GM12878 (cell line): ENCODE data around the gene TNFRSF1B. TPM values are rescaled to one million over a fixed set of nuclear protein-coding genes. Genes with fewer than 3 reads are reported as not detected.

Source experiments
- ATAC-seq: fragments of 200-7000 bp; cut with Tn5 transposase; 3 replicates; pipeline ENCODE4 v1.9.1; 2020; ENCODE audit warnings: mild to moderate bottlenecking, moderate library complexity
- BruUV-seq: library from RNA; stranded (reverse); fragments of 400-500 nt; replicated peaks from 2 replicates; lab custom pipeline; 2021; lab: Mats Ljungman, UMichigan
- CTCF ChIA-PET: fragments of 300-600 bp; sonication (Branson Sonifier 250); formaldehyde crosslinking; extraction: SDS; loops from one replicate; lab custom pipeline; 2021; ENCODE audit warnings: inconsistent platforms; lab: Yijun Ruan, JAX
- POLR2A ChIA-PET: fragments of 350-600 bp; formaldehyde crosslinking; extraction: SDS; loops from one replicate; lab custom pipeline; 2021; ENCODE audit warnings: inconsistent platforms; lab: Charles Lee
- RAD21 ChIA-PET: fragments of 300-600 bp; sonication (Branson Sonifier 250); formaldehyde crosslinking; loops from one replicate; lab custom pipeline; 2023; ENCODE audit warnings: antibody characterized with exemption; ENCODE audit not compliant: unreplicated experiment; lab: Charles Lee
- SMC1A ChIA-PET: fragments of 300-600 bp; sonication (Branson Sonifier 250); formaldehyde crosslinking; loops from one replicate; lab custom pipeline; 2023; ENCODE audit not compliant: unreplicated experiment, uncharacterized antibody; lab: Charles Lee
- DNase-seq: peaks from one replicate; pipeline ENCODE4 v3.0.0-alpha.2; 2011; ENCODE audit warnings: low read depth, low spot score
- FAIRE-seq: peaks from 3 replicates; lab custom pipeline; 2011; peaks lifted over from hg19 to GRCh38; lab: Jason Lieb, UNC
- H2AFZ ChIP-seq: 2 replicates; pipeline ENCODE4 v1.6.0; 2011; ENCODE audit warnings: low read depth, low read length, control low read depth; ENCODE audit not compliant: control insufficient read depth
- H3K27ac ChIP-seq: 2 replicates; pipeline ENCODE4 v1.5.1; 2011; ENCODE audit warnings: control low read depth; ENCODE audit not compliant: control insufficient read depth, insufficient read depth
- H3K27me3 ChIP-seq, 2 experiments: replicated peaks in 1 of 2; 2 replicates each; pipeline versions ENCODE4 v1.6.0 to v1.6.1; 2011; ENCODE audit warnings: low read length in 1 of 2; ENCODE audit not compliant: control insufficient read depth in 2 of 2, insufficient read depth in 2 of 2
- H3K36me3 ChIP-seq, 2 experiments: 2 replicates each; pipeline ENCODE4 v1.5.1; 2011; ENCODE audit warnings: low read length in 1 of 2; ENCODE audit not compliant: control insufficient read depth in 2 of 2, insufficient read depth in 2 of 2
- H3K4me1 ChIP-seq: 2 replicates; pipeline ENCODE4 v1.6.1; 2011; ENCODE audit warnings: mild to moderate bottlenecking, low read length, moderate library complexity, mixed read lengths; ENCODE audit not compliant: control insufficient read depth, insufficient read depth
- H3K4me2 ChIP-seq: 2 replicates; pipeline ENCODE4 v1.6.0; 2011; ENCODE audit warnings: control low read depth; ENCODE audit not compliant: control insufficient read depth, insufficient read depth
- H3K4me3 ChIP-seq: fragments of 200-600 bp; sonication (generic); 2 replicates; pipeline ENCODE4 v1.5.1; 2016
- H3K79me2 ChIP-seq: 2 replicates; pipeline ENCODE4 v1.6.0; 2011; ENCODE audit warnings: low read length; ENCODE audit not compliant: control insufficient read depth, insufficient read depth
- H3K9ac ChIP-seq: 2 replicates; pipeline ENCODE4 v1.8.0; 2011; ENCODE audit warnings: low read length, control low read depth, mixed read lengths; ENCODE audit not compliant: control insufficient read depth, insufficient read depth
- H3K9me3 ChIP-seq: replicated peaks from 3 replicates; pipeline ENCODE4 v1.5.1; 2011; ENCODE audit warnings: mild to moderate bottlenecking, low read length; ENCODE audit not compliant: control insufficient read depth, insufficient read depth
- H4K20me1 ChIP-seq: 2 replicates; pipeline ENCODE4 v1.6.0; 2011; ENCODE audit not compliant: control insufficient read depth, insufficient read depth
- CREB1 ChIP-seq: IDR thresholded peaks from 2 replicates; pipeline ENCODE4 v1.6.1; 2012; ENCODE audit warnings: low read depth, mild to moderate bottlenecking, inconsistent platforms
- CREM ChIP-seq: IDR thresholded peaks from 2 replicates; pipeline ENCODE4 v1.6.1; 2014; ENCODE audit warnings: antibody characterized with exemption, low read depth
- EED ChIP-seq: sonication (generic); IDR thresholded peaks from 2 replicates; pipeline ENCODE4 v1.6.1; 2016; ENCODE audit warnings: antibody characterized with exemption, low read depth
- EGR1 ChIP-seq, 2 experiments: IDR thresholded peaks; 1 replicate in 1 of 2; 2 replicates in 1 of 2; pipeline ENCODE4 v1.6.1; 2011 to 2012; ENCODE audit warnings: low read depth in 2 of 2, low read length in 2 of 2, borderline replicate concordance in 1 of 2, mild to moderate bottlenecking in 1 of 2, moderate library complexity in 1 of 2
- FOXM1 ChIP-seq: IDR thresholded peaks from 2 replicates; pipeline ENCODE4 v1.6.1; 2012; ENCODE audit warnings: low read depth, mild to moderate bottlenecking, inconsistent platforms, low read length, moderate library complexity
- PAX8 ChIP-seq: fragments of 450-650 bp; IDR thresholded peaks from 2 replicates; pipeline ENCODE4 v1.6.1; 2017; ENCODE audit warnings: mild to moderate bottlenecking, moderate library complexity
- POLR2A ChIP-seq: IDR thresholded peaks from 2 replicates; pipeline ENCODE4 v1.6.1; 2011; ENCODE audit warnings: low read depth, mild to moderate bottlenecking, low read length
- REST ChIP-seq: IDR thresholded peaks from 2 replicates; pipeline ENCODE4 v1.6.1; 2012; ENCODE audit warnings: mild to moderate bottlenecking, low read depth, low read length
- RUNX3 ChIP-seq: IDR thresholded peaks from 2 replicates; pipeline ENCODE4 v1.6.1; 2012; ENCODE audit warnings: low read length, inconsistent platforms
- STAT1 ChIP-seq: fragments of 450-650 bp; conservative IDR thresholded peaks from 2 replicates; pipeline ENCODE4 v1.6.1; 2014; ENCODE audit warnings: antibody characterized with exemption, mild to moderate bottlenecking
- SUPT20H ChIP-seq: IDR thresholded peaks from 2 replicates; pipeline ENCODE4 v1.6.1; 2011; ENCODE audit warnings: low read depth, mild to moderate bottlenecking, low read length, moderate library complexity, borderline replicate concordance; ENCODE audit not compliant: control insufficient read depth
- TCF12 ChIP-seq: IDR thresholded peaks from 2 replicates; pipeline ENCODE4 v1.6.1; 2011; ENCODE audit warnings: low read depth, mild to moderate bottlenecking, low read length
- TCF7 ChIP-seq: IDR thresholded peaks from 2 replicates; pipeline ENCODE4 v1.6.1; 2014; ENCODE audit warnings: antibody characterized with exemption, borderline replicate concordance
- ZBED1 ChIP-seq: IDR thresholded peaks from 2 replicates; pipeline ENCODE4 v1.6.1; 2016; ENCODE audit warnings: borderline replicate concordance
- WGBS: methylation state at CpG from one replicate; pipeline ENCODE4 v1.1.6; 2016; ENCODE audit warnings: low lambda C conversion rate; ENCODE audit not compliant: insufficient replicate concordance, insufficient coverage; ENCODE audit errors: missing lambda C conversion rate; 5-methylcytosine and 5-hydroxymethylcytosine counted together
- in situ Hi-C: fragments of 300-500 bp; cut with MboI; formaldehyde crosslinking; loops from 9 replicates; pipeline ENCODE4 v1.14.3; 2018; ENCODE audit warnings: mixed read lengths
- intact Hi-C: fragments of 100-400 bp; cut with micrococcal nuclease; formaldehyde crosslinking; loops from one replicate; pipeline ENCODE4 v1.14.2; 2022; ENCODE audit not compliant: unreplicated experiment
- polyA plus RNA-seq, 11 experiments: library from polyadenylated mRNA; depleted of rRNA in 4 of 11; unstranded in 6 of 11; stranded (reverse) in 5 of 11; fragments of >200 nt; fragmentation: Nextera tagmentation in 4 of 11; fragmentation: Illumina TruSeq in 1 of 11; extraction: Ambion mirVana in 4 of 11; extraction: Trizol in 1 of 11; gene quantifications; 1 replicate in 1 of 11; 2 replicates in 10 of 11; pipeline versions ENCODE4 v1.2.1 to v1.2.3, GENCODE V29; 2011 to 2016; ENCODE audit warnings: inconsistent platforms in 2 of 11, missing spikeins in 2 of 11, low read depth in 1 of 11
- total RNA-seq, 4 experiments: library from RNA; depleted of rRNA in 3 of 4; stranded (reverse); fragments of >200 nt in 3 of 4; fragmentation: Illumina TruSeq in 1 of 4; extraction: Trizol in 1 of 4; gene quantifications; 2 replicates each; pipeline versions ENCODE4 v1.2.1 to v1.2.3, GENCODE V29; 2013 to 2021
- TF ChIP-seq, protein P1 (sequence below): fragments of 450-650 bp; IDR thresholded peaks from 2 replicates; pipeline ENCODE4 v1.6.1; 2017; ENCODE audit warnings: borderline replicate concordance
- TF ChIP-seq, protein P2 (sequence below): fragments of 450-650 bp; IDR thresholded peaks from 2 replicates; pipeline ENCODE4 v1.6.1; 2018; ENCODE audit warnings: mild to moderate bottlenecking, low read depth, moderate library complexity; ENCODE audit not compliant: partially characterized antibody

The TNFRSF1B gene
- total and polyA plus RNA-seq, 10 of the 15 experiments (the other 5 are each of a cell fraction or from before 2014, with no cell fraction given): 10.1 to 87.2 (median 37.3) TPM

DNA sequence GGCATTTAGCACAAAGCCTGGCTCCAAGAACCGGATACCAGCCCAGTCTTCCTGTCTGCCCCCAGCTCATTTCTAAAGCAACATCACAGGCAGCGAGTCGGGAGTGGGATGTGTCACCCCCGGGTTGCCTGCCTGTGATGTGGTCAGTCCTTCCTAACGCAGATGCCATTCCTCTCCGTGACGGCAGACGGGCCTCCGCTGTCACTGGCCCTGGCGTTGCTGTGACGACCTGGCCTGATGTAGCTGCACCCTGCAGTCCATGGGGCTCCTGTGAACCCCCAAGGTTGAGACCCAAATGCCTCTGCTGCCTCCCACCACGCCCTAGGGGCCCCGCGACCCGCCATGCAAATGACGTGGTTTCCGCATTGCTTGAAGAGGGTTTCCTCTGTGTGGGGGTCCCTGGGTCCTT is 12.3 kb downstream of the TNFRSF1B start:
- DNase-seq: no peak
- H3K4me2 ChIP-seq: peak overlapping the region; percentile 71
- H3K79me2 ChIP-seq: peaks cover 50% of the 10 kb centered on the region
- TF ChIP-seq CREM (0 out of 2 replicates have a peak, but pooled peaks have one; percentile 40), FOXM1 (no peak), PAX8 (no peak), ZBED1 (no peak), CREB1 (peak; percentile 50; the same call in 1 of the 2 replicates), REST (no peak), TCF7 (no peak; the same call in none of the 2 replicates), SUPT20H (no peak), STAT1 (no peak), POLR2A (peak; percentile 32; the same call in 1 of the 2 replicates), RUNX3 (peak; percentile 68), EED (0 out of 2 replicates have a peak, but pooled peaks have one; percentile 45), TCF12 (no peak), EGR1 (IDR thresholded peaks at IDR 0.05; ENCODE audit: borderline replicate concordance in 1 of 2, low read depth in 2 of 2, low read length in 2 of 2) (no peak; a peak in 1 of 3 replicates)
- TF ChIP-seq, protein P1, sequence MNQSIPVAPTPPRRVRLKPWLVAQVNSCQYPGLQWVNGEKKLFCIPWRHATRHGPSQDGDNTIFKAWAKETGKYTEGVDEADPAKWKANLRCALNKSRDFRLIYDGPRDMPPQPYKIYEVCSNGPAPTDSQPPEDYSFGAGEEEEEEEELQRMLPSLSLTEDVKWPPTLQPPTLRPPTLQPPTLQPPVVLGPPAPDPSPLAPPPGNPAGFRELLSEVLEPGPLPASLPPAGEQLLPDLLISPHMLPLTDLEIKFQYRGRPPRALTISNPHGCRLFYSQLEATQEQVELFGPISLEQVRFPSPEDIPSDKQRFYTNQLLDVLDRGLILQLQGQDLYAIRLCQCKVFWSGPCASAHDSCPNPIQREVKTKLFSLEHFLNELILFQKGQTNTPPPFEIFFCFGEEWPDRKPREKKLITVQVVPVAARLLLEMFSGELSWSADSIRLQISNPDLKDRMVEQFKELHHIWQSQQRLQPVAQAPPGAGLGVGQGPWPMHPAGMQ: no peak
- TF ChIP-seq, protein P2, sequence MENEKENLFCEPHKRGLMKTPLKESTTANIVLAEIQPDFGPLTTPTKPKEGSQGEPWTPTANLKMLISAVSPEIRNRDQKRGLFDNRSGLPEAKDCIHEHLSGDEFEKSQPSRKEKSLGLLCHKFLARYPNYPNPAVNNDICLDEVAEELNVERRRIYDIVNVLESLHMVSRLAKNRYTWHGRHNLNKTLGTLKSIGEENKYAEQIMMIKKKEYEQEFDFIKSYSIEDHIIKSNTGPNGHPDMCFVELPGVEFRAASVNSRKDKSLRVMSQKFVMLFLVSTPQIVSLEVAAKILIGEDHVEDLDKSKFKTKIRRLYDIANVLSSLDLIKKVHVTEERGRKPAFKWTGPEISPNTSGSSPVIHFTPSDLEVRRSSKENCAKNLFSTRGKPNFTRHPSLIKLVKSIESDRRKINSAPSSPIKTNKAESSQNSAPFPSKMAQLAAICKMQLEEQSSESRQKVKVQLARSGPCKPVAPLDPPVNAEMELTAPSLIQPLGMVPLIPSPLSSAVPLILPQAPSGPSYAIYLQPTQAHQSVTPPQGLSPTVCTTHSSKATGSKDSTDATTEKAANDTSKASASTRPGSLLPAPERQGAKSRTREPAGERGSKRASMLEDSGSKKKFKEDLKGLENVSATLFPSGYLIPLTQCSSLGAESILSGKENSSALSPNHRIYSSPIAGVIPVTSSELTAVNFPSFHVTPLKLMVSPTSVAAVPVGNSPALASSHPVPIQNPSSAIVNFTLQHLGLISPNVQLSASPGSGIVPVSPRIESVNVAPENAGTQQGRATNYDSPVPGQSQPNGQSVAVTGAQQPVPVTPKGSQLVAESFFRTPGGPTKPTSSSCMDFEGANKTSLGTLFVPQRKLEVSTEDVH: no peak

More for the DNA sequence above, 12.3 kb downstream of the TNFRSF1B start:
- CTCF ChIA-PET: interaction anchor here (1.6 to 3.4 kb wide), 2 partner anchors 55 to 64 kb away, joined by 4 to 15 read pairs; no protein-coding TSS in a partner anchor
- in situ Hi-C loops (no loop called here), intact Hi-C loops (no loop called here)
- Histone ChIP-seq H3K4me3 (no peak overlapping the region), H4K20me1 (peaks cover 9% of the 10 kb centered on the region; the same call in 1 of the 2 replicates), H3K27me3 (no peaks in the 10 kb centered on the region), H2AFZ (no peak overlapping the region), H3K9ac (peak overlapping the region; percentile 12; the same call in 1 of the 2 replicates), H3K9me3 (no peaks in the 10 kb centered on the region), H3K36me3 (peaks cover 10 to 15% of the 10 kb centered on the region in 2 experiments), H3K4me1 (peaks cover 48% of the 10 kb centered on the region), H3K27ac (no peak overlapping the region)
- SMC1A ChIA-PET: interaction anchor here (0.8 to 20.8 kb wide), 2 partner anchors 19 to 31 kb away, joined by 3 to 347 read pairs; no protein-coding TSS in a partner anchor
- ATAC-seq (peak; percentile 43), FAIRE-seq (no peak)
- POLR2A ChIA-PET: interaction anchor here (1.7 kb wide), 1 partner anchor 10 kb away, joined by 5 read pairs; no protein-coding TSS in a partner anchor
- RAD21 ChIA-PET: interaction anchor here (1.3 to 1.8 kb wide), 3 partner anchors 18 to 54 kb away, joined by 3 to 5 read pairs (median 4); no protein-coding TSS in a partner anchor
- 18% methylated on average over 17 of the region's 17 CpGs for WGBS
- BruUV-seq: no TSS peak
